Esophagus muscularis mucosa (tissue), 4 donors: ENCODE measurements around the gene NHP2. TPM values are rescaled to one million over a fixed set of nuclear protein-coding genes. Genes with fewer than 3 reads are reported as not detected.
A peak's percentile ranks its signal among the peaks of the same experiment; 100 is the strongest.

Experiments
- DNase-seq: peaks from one replicate; pipeline ENCODE4 v3.0.0-alpha.2; 2017; ENCODE audit errors: extremely low spot score
- H3K27ac ChIP-seq, 4 donors: fragments of 200-600 bp; sonication (generic); replicated peaks in 1 of 4; 1 replicate in 3 of 4; 2 replicates in 1 of 4; pipeline ENCODE4 v1.5.1; 2016 to 2019; ENCODE audit warnings: mild to moderate bottlenecking in 1 of 4
- H3K27me3 ChIP-seq, 4 donors: fragments of 200-600 bp; sonication (generic); one replicate each; pipeline versions ENCODE4 v1.5.1 to v1.6.0; 2016 to 2019
- H3K36me3 ChIP-seq, 4 donors: fragments of 200-600 bp; sonication (generic); one replicate each; pipeline ENCODE4 v1.5.1; 2016 to 2019
- H3K4me1 ChIP-seq, 4 donors: fragments of 200-600 bp; sonication (generic); one replicate each; pipeline ENCODE4 v1.5.1; 2016 to 2019
- H3K4me3 ChIP-seq, 4 donors: fragments of 200-600 bp; sonication (generic); 1 replicate in 2 of 4; 2 replicates in 2 of 4; pipeline ENCODE4 v1.5.1; 2016 to 2019; ENCODE audit warnings: mild to moderate bottlenecking in 4 of 4, moderate library complexity in 1 of 4
- H3K9me3 ChIP-seq, 4 donors: fragments of 200-600 bp; sonication (generic); 1 replicate in 3 of 4; 2 replicates in 1 of 4; pipeline ENCODE4 v1.5.1; 2016 to 2019
- EP300 ChIP-seq: sonication (generic); formaldehyde crosslinking; IDR thresholded peaks from one replicate; pipeline ENCODE4 v1.6.1; 2017; ENCODE audit warnings: antibody characterized with exemption
- POLR2A ChIP-seq: fragments of 450-650 bp; IDR thresholded peaks from one replicate; pipeline ENCODE4 v1.6.1; 2017; ENCODE audit warnings: antibody characterized with exemption, moderate library complexity, mild to moderate bottlenecking, low read depth
- POLR2AphosphoS5 ChIP-seq, 2 donors: sonication (generic); formaldehyde crosslinking; IDR thresholded peaks; one replicate each; pipeline ENCODE4 v1.6.1; 2017; ENCODE audit warnings: antibody characterized with exemption in 2 of 2
- WGBS: methylation state at CpG from one replicate; pipeline ENCODE4 v1.1.5; 2018; 5-methylcytosine and 5-hydroxymethylcytosine counted together
- intact Hi-C: fragments of 100-400 bp; cut with DNase I; formaldehyde crosslinking; loops from one replicate; pipeline ENCODE4 v1.15.1; 2023
- total RNA-seq, 4 donors: library from RNA; depleted of rRNA; stranded (reverse); fragments of >200 nt; gene quantifications; one replicate each; pipeline versions ENCODE4 v1.1.0 to v1.2.1, GENCODE V29; 2016
- TF ChIP-seq, protein P1 (sequence below), 3 experiments: fragments of 200-600 bp in 2 of 3; fragments of 450-650 bp in 1 of 3; sonication (generic) in 2 of 3; IDR thresholded peaks; one replicate each; pipeline ENCODE4 v1.5.1; 2017 to 2019; ENCODE audit warnings: antibody characterized with exemption in 3 of 3, mild to moderate bottlenecking in 2 of 3, moderate library complexity in 1 of 3

NHP2 gene
- total RNA-seq, 4 donors from 2014 or later = 109 to 215 (median 162) TPM

DNA sequence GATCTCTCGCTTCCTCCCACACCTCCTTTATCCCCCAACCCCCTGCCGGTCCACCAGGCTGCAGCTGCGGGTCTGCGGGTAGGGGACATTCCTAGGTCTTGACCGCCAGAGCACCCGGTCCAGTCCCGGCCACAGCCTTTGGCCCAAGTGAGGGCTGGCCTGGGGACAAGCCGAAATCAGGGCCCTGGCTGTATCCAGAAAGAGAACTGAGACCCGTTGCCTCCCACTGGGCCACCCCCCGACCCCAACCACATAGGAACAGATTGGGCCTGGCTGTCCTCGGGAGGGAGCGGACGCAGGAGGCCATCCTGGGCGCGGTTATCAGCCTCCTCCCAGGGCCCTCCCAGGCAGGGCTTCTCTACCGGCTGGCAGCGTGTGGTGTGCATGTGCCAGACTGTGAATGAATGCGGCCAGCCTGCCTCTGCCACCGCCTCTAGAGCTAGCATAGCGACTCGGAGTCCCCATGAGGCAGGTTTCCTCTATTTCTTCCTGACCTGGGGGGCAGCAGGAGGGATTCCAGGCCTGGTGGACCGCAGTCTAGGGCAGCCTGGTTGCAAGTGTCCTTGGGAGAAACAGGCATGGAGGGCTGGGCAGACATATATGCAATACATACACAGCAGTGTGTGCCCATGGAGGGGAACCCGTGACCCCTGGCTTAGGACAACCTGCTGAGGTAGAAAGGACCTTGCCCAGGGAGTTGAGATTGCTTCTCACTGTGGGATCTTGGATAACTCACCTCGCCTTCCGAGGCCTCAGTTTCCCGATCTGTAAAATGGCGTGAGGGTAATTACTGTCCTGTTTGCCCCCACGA is 39.2 kb downstream of the NHP2 start:
- Histone ChIP-seq H3K4me3 (peak overlapping the region; percentile 49 to 60 (median 52)), H3K27me3 (peaks cover 0 to 90% (median 21%) of the 10 kb centered on the region in 4 donors), H3K36me3 (no peaks in the 10 kb centered on the region), H3K4me1 (peaks cover 22 to 37% (median 27%) of the 10 kb centered on the region in 4 donors), H3K9me3 (no peaks in the 10 kb centered on the region), H3K27ac (no peak overlapping the region)
- intact Hi-C loops = no loop called here
- no peak for DNase-seq
- TF ChIP-seq POLR2A (no peak), POLR2AphosphoS5 (IDR thresholded peaks at IDR 0.05) (no peak), EP300 (no peak)
- TF ChIP-seq, protein P1, sequence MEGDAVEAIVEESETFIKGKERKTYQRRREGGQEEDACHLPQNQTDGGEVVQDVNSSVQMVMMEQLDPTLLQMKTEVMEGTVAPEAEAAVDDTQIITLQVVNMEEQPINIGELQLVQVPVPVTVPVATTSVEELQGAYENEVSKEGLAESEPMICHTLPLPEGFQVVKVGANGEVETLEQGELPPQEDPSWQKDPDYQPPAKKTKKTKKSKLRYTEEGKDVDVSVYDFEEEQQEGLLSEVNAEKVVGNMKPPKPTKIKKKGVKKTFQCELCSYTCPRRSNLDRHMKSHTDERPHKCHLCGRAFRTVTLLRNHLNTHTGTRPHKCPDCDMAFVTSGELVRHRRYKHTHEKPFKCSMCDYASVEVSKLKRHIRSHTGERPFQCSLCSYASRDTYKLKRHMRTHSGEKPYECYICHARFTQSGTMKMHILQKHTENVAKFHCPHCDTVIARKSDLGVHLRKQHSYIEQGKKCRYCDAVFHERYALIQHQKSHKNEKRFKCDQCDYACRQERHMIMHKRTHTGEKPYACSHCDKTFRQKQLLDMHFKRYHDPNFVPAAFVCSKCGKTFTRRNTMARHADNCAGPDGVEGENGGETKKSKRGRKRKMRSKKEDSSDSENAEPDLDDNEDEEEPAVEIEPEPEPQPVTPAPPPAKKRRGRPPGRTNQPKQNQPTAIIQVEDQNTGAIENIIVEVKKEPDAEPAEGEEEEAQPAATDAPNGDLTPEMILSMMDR (IDR thresholded peaks at IDR 0.05) = no peak
- WGBS = 30% methylated on average over 17 of the region's 28 CpGs

DNA sequence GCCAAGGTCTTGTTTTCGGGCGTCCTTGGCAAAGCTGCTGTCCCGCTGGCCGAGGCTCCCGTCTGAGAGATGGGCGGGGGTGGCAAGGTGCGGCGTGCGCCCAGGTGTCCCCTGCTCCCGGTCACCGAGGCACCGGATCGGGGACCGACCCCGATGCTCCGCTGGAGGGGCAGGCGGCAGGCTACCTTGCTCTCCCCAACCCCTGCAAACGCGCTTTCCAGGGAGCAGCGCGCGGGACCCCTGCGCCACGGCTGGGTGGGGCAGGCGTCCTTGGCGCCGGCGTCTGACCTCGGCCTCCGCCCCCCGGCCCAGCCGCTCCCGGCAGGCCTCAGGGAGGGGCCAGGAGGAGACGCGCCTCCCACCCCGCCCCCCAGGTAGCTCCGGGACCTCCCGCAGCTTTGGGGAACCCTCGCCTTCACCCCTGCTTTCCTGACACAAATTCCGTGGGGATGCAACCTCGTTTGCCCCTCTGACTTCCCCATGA is 39.8 kb downstream of the NHP2 start:
- peaks cover 0 to 83% (median 21%) of the 10 kb centered on the region in 4 donors for H3K27me3 ChIP-seq
- TF ChIP-seq EP300 (no peak), POLR2A (no peak), POLR2AphosphoS5 (IDR thresholded peaks at IDR 0.05) (no peak)
- TF ChIP-seq, protein P1 (IDR thresholded peaks at IDR 0.05) = no peak
- intact Hi-C loops = no loop called here
- DNase-seq = no peak
- H3K36me3 ChIP-seq = no peaks in the 10 kb centered on the region
- H3K27ac ChIP-seq = peak overlapping the region in 1 of 4 donors; percentile 30
- peak overlapping the region; percentile 49 to 60 (median 52) for H3K4me3 ChIP-seq
- H3K9me3 ChIP-seq = no peaks in the 10 kb centered on the region
- peaks cover 22 to 37% (median 27%) of the 10 kb centered on the region in 4 donors for H3K4me1 ChIP-seq
- 5% methylated on average over 16 of the region's 41 CpGs for WGBS

DNA sequence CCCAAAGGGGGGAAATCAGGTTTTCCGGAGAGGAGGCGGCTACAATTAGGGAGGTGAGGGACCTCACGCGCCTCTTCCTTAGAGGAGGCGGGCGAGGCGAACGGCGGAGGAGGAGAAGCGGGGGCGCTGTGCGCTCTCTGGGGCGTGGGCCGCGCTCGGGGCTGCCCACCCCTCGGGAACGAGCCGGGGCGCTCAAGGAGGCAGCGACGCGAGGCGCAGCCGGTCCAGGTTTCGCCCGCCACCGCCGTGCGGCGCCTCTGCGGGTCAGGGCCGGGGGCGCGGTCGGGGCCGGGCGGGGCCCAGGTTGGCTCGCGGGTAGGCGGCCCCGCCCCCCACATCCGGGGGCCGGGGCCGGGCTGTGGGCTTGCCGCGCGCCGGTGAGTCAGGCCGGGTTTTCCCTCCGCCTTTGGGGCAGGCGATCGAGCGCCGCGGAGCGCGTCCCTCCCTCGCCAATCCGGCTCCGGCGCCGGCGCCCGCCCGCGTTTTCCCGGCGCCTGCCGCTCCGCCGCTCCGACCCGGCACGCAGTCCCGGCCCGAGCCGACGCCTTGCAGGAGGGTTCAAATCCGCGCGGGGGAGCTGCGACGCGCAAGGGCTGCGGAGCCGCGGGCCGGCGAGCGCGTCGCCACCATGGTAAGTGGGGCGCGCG is 40.4 kb downstream of the NHP2 start, which contains the start of gene N4BP3:
N4BP3 (plus strand) TSS at position 392 of the 647 bp plus-strand sequence. CDS start 6,052 bp downstream, outside the sequence.
- no peak for DNase-seq
- 2% methylated on average over 21 of the region's 96 CpGs for WGBS
- intact Hi-C loops = no loop called here
- TF ChIP-seq, protein P1 (IDR thresholded peaks at IDR 0.05) = no peak
- TF ChIP-seq POLR2A (no peak), EP300 (no peak)
- Histone ChIP-seq H3K36me3 (no peaks in the 10 kb centered on the region), H3K27me3 (peaks cover 0 to 79% (median 21%) of the 10 kb centered on the region in 4 donors), H3K4me3 (peak within 1 kb of the TSS; percentile 49 to 60 (median 52)), H3K9me3 (no peaks in the 10 kb centered on the region), H3K4me1 (peaks cover 22 to 39% (median 27%) of the 10 kb centered on the region in 4 donors), H3K27ac (peak within 1 kb of the TSS in 1 of 4 donors; percentile 30)

DNA sequence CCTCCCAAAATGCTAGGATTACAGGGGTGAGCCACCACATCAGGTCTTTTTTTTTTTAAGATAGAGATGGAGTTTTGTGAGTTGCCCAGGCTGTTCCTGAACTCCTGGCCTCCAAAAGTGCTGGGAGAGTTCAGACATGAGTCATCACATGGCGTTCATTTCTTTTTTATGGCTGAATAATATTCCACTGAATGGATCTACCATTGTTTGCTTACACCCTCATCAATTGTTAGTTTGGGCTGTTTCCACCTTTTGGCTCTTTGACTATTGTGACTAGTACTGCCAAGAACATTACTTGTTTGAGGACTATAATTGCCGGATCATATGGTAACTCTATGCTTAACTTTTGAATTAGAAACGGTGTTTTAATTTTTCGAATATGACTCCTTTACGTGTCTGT is 41.1 kb downstream of the NHP2 start:
- DNase-seq = no peak
- TF ChIP-seq POLR2AphosphoS5 (IDR thresholded peaks at IDR 0.05) = no peak
- intact Hi-C loops = no loop called here
- peaks cover 0 to 72% (median 21%) of the 10 kb centered on the region in 4 donors for H3K27me3 ChIP-seq
- H3K4me3 ChIP-seq = no peak overlapping the region
- no peaks in the 10 kb centered on the region for H3K9me3 ChIP-seq
- H3K4me1 ChIP-seq = peaks cover 17 to 39% (median 27%) of the 10 kb centered on the region in 4 donors
- no peaks in the 10 kb centered on the region for H3K36me3 ChIP-seq
- WGBS = 85% methylated on average over 5 of the region's 5 CpGs
- H3K27ac ChIP-seq = no peak overlapping the region

DNA sequence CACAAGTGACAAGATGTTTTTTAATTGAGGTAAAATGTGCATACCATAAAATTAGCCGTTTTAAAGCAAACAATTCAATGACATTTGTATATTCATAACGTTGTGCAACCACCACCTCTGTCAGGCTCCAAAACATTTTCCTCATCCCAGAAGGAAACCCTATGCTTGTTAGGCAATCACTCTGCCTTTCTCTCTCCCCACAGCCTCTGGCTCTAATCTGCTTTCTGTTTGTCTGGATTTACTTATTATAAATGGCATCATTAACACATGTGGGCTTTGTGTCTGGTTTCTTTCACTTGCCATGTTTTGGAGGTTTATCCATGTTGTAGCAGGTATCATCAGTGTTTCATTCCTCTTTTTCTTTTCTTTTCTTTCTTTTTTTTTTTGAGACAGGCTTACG is 41.8 kb downstream of the NHP2 start:
- no peak for DNase-seq
- H3K27me3 ChIP-seq = peaks cover 0 to 69% (median 21%) of the 10 kb centered on the region in 4 donors

More for the DNA sequence above, 41.8 kb downstream of the NHP2 start:
- no peaks in the 10 kb centered on the region for H3K36me3 ChIP-seq
- TF ChIP-seq, protein P1 (IDR thresholded peaks at IDR 0.05) = no peak
- TF ChIP-seq POLR2AphosphoS5 (IDR thresholded peaks at IDR 0.05) (no peak), POLR2A (no peak), EP300 (no peak)
- no peaks in the 10 kb centered on the region for H3K9me3 ChIP-seq
- intact Hi-C loops = no loop called here
- no peak overlapping the region for H3K4me3 ChIP-seq
- H3K27ac ChIP-seq = no peak overlapping the region
- H3K4me1 ChIP-seq = peaks cover 17 to 36% (median 25%) of the 10 kb centered on the region in 4 donors
- WGBS = 45% methylated on average over 3 of the region's 3 CpGs
